OCI-LY7 (cell line): ENCODE data around the gene MAP7D3.

ENCODE experiments used
- EZH2phosphoT487 ChIP-seq: fragments of 200-600 bp; sonication (generic); IDR thresholded peaks from 2 replicates; pipeline ENCODE4 v1.6.1; 2018; ENCODE audit warnings: low read depth, borderline replicate concordance, mild to moderate bottlenecking, mixed run types, antibody characterized with exemption, low read length, moderate library complexity, mixed read lengths
- TF ChIP-seq, protein P1 (sequence below): fragments of 200-600 bp; sonication (generic); conservative IDR thresholded peaks from 2 replicates; pipeline ENCODE4 v1.5.1; 2014; ENCODE audit warnings: mild to moderate bottlenecking, antibody characterized with exemption, low read length, moderate library complexity, mixed read lengths

GRCh38 chrX:136176399-136176825, 74.8 kb downstream of the MAP7D3 start:
- TF ChIP-seq, protein P1, sequence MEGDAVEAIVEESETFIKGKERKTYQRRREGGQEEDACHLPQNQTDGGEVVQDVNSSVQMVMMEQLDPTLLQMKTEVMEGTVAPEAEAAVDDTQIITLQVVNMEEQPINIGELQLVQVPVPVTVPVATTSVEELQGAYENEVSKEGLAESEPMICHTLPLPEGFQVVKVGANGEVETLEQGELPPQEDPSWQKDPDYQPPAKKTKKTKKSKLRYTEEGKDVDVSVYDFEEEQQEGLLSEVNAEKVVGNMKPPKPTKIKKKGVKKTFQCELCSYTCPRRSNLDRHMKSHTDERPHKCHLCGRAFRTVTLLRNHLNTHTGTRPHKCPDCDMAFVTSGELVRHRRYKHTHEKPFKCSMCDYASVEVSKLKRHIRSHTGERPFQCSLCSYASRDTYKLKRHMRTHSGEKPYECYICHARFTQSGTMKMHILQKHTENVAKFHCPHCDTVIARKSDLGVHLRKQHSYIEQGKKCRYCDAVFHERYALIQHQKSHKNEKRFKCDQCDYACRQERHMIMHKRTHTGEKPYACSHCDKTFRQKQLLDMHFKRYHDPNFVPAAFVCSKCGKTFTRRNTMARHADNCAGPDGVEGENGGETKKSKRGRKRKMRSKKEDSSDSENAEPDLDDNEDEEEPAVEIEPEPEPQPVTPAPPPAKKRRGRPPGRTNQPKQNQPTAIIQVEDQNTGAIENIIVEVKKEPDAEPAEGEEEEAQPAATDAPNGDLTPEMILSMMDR, result no peak
- no peak for TF ChIP-seq EZH2phosphoT487
